Body of pancreas (tissue), 4 donors: ENCODE results near the gene LNPK. TPM values are rescaled to one million over a fixed set of nuclear protein-coding genes. Genes with fewer than 3 reads are reported as not detected.
"Not testable (repeated sequence)": the region's sequence is repeated elsewhere in the genome, so short reads cannot be mapped to it uniquely, and the experiment has no call there.

ENCODE experiments used
- ATAC-seq: fragments of 150-250 bp; one replicate; pipeline ENCODE4 v1.9.1; 2016
- DNase-seq, 4 donors: peaks; one replicate each; pipeline ENCODE4 v3.0.0-alpha.2; 2019
- H3K27ac ChIP-seq, 4 donors: fragments of 200-600 bp; sonication (generic); 1 replicate in 3 of 4; 2 replicates in 1 of 4; pipeline versions ENCODE4 v1.5.1 to v1.6.1; 2016 to 2019; ENCODE audit warnings: mild to moderate bottlenecking in 1 of 4, mixed read lengths in 1 of 4, moderate library complexity in 1 of 4
- H3K27me3 ChIP-seq, 2 donors: fragments of 200-600 bp; sonication (generic); one replicate each; pipeline ENCODE4 v1.6.0; 2016; ENCODE audit warnings: mild to moderate bottlenecking in 1 of 2
- H3K36me3 ChIP-seq, 2 donors: fragments of 200-600 bp; sonication (generic); replicated peaks in 1 of 2; 2 replicates each; pipeline ENCODE4 v1.5.1; 2016; ENCODE audit warnings: low read depth in 2 of 2; ENCODE audit not compliant: insufficient read depth in 1 of 2
- H3K4me1 ChIP-seq: fragments of 200-600 bp; sonication (generic); one replicate; pipeline ENCODE4 v1.6.0; 2016
- H3K4me3 ChIP-seq, 2 donors: fragments of 200-600 bp; sonication (generic); 1 replicate in 1 of 2; 2 replicates in 1 of 2; pipeline ENCODE4 v1.5.1; 2016 to 2019
- H3K9me3 ChIP-seq, 3 donors: fragments of 200-600 bp; sonication (generic); 1 replicate in 2 of 3; 2 replicates in 1 of 3; pipeline ENCODE4 v1.5.1; 2016
- POLR2A ChIP-seq, 3 donors: fragments of 450-650 bp; IDR thresholded peaks; one replicate each; pipeline ENCODE4 v1.6.1; 2016; ENCODE audit warnings: antibody characterized with exemption in 3 of 3, mild to moderate bottlenecking in 2 of 3
- WGBS, 2 donors: methylation state at CpG; one replicate each; pipeline ENCODE4 v1.1.5; 2017; 5-methylcytosine and 5-hydroxymethylcytosine counted together
- intact Hi-C: fragments of 100-400 bp; cut with DNase I; formaldehyde crosslinking; loops from one replicate; pipeline ENCODE4 v1.15.1; 2023
- total RNA-seq, 2 donors: library from RNA; depleted of rRNA; stranded (reverse); fragments of >200 nt; gene quantifications; one replicate each; pipeline ENCODE4 v1.1.0, GENCODE V29; 2016
- TF ChIP-seq, protein P1 (sequence below), 7 experiments: fragments of 450-650 bp in 4 of 7; fragments of 200-600 bp in 3 of 7; sonication (generic) in 3 of 7; IDR thresholded peaks; one replicate each; pipeline ENCODE4 v1.5.1; 2016 to 2019; ENCODE audit warnings: antibody characterized with exemption in 7 of 7

The LNPK gene
- total RNA-seq, 2 donors from 2014 or later, result 6.6 to 10.6 TPM

DNA sequence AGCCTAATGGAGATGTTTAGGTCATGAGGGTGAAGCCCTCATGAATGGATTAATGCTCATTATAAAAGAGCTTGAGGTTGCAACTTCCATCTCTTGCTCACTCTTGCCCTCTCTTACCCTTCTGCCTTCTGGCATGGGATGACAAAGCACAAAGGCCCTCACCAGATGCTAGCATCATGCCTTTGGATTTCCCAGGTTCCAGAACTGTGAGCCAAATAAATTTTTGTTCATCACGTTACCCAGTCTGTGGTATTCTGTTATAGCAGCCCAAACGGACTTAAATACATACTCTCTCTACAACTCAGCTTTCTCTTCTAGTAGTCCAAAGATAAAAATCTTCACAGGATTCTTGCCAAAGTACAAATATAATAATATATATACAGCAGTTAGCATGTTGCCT lies 75.8 kb downstream of the LNPK start:
- WGBS, 2 donors, result 91 to 92% methylated on average over 2 of the region's 2 CpGs
- ATAC-seq, result no peak
- DNase-seq, result no peak
- no peaks in the 10 kb centered on the region for H3K27me3 ChIP-seq
- no peaks in the 10 kb centered on the region for H3K9me3 ChIP-seq
- intact Hi-C loops, result no loop called here
- no peak overlapping the region for H3K27ac ChIP-seq
- TF ChIP-seq POLR2A (IDR thresholded peaks at IDR 0.05), result no peak
- TF ChIP-seq, protein P1, sequence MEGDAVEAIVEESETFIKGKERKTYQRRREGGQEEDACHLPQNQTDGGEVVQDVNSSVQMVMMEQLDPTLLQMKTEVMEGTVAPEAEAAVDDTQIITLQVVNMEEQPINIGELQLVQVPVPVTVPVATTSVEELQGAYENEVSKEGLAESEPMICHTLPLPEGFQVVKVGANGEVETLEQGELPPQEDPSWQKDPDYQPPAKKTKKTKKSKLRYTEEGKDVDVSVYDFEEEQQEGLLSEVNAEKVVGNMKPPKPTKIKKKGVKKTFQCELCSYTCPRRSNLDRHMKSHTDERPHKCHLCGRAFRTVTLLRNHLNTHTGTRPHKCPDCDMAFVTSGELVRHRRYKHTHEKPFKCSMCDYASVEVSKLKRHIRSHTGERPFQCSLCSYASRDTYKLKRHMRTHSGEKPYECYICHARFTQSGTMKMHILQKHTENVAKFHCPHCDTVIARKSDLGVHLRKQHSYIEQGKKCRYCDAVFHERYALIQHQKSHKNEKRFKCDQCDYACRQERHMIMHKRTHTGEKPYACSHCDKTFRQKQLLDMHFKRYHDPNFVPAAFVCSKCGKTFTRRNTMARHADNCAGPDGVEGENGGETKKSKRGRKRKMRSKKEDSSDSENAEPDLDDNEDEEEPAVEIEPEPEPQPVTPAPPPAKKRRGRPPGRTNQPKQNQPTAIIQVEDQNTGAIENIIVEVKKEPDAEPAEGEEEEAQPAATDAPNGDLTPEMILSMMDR (IDR thresholded peaks at IDR 0.05), result no peak
- H3K4me3 ChIP-seq, result no peak overlapping the region
- H3K36me3 ChIP-seq, result peaks cover 0 to 2% of the 10 kb centered on the region in 2 donors
- H3K4me1 ChIP-seq, result no peaks in the 10 kb centered on the region

GRCh38 chr2:175922160-175922559 lies 79.9 kb downstream of the LNPK start:
- intact Hi-C loops, result no loop called here
- Histone ChIP-seq H3K27ac (no peak overlapping the region), H3K4me1 (peaks cover 4% of the 10 kb centered on the region), H3K4me3 (no peak overlapping the region), H3K36me3 (no peaks in the 10 kb centered on the region), H3K9me3 (no peaks in the 10 kb centered on the region), H3K27me3 (no peaks in the 10 kb centered on the region)
- TF ChIP-seq, protein P1 (IDR thresholded peaks at IDR 0.05), result no peak
- no peak for TF ChIP-seq POLR2A (IDR thresholded peaks at IDR 0.05)
- DNase-seq (no peak), ATAC-seq (no peak)
- 95 to 96% methylated on average over 2 of the region's 2 CpGs for WGBS, 2 donors

GRCh38 chr2:175918935-175919334 lies 83.1 kb downstream of the LNPK start:
- 64 to 81% methylated on average over 3 of the region's 3 CpGs for WGBS, 2 donors
- no peak for DNase-seq
- peaks cover 4% of the 10 kb centered on the region for H3K4me1 ChIP-seq
- H3K4me3 ChIP-seq, result no peak overlapping the region
- ATAC-seq, result no peak
- H3K27ac ChIP-seq, result no peak overlapping the region
- H3K36me3 ChIP-seq, result no peaks in the 10 kb centered on the region
- H3K27me3 ChIP-seq, result peaks cover 0 to 3% of the 10 kb centered on the region in 2 donors
- intact Hi-C loops, result no loop called here
- TF ChIP-seq POLR2A (IDR thresholded peaks at IDR 0.05), result no peak
- TF ChIP-seq, protein P1 (IDR thresholded peaks at IDR 0.05), result no peak
- no peaks in the 10 kb centered on the region for H3K9me3 ChIP-seq

DNA sequence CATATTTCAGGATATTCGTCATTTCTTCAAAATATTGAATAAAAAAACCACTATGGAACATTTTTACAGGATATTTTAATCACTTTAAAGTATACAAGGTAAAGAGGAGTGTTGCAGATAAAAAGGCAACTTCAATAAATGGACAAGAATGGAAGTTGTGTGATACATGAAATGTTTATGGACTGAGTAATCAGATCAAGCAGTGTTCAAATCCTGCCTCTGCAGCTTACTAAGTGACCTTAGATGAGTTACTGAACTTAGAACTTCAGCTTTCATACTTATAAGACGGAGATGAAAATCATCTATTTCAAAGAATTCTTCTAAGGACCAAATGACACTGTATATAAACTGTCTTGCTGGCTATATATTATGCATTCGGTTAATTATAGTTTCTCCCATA lies 87.2 kb downstream of the LNPK start:
- Histone ChIP-seq H3K27me3 (peaks cover 0 to 3% of the 10 kb centered on the region in 2 donors), H3K4me1 (peaks cover 4% of the 10 kb centered on the region), H3K27ac (no peak overlapping the region), H3K4me3 (no peak overlapping the region), H3K9me3 (no peaks in the 10 kb centered on the region), H3K36me3 (no peaks in the 10 kb centered on the region)
- intact Hi-C loops, result no loop called here
- DNase-seq (no peak), ATAC-seq (no peak)
- 85 to 87% methylated on average over 3 of the region's 3 CpGs for WGBS, 2 donors
- TF ChIP-seq, protein P1 (IDR thresholded peaks at IDR 0.05), result no peak
- no peak for TF ChIP-seq POLR2A (IDR thresholded peaks at IDR 0.05)

GRCh38 chr2:175913849-175914743 lies 88.0 kb downstream of the LNPK start:
- H3K27ac ChIP-seq, H3K9me3 ChIP-seq, ATAC-seq, H3K36me3 ChIP-seq, H3K27me3 ChIP-seq, DNase-seq, H3K4me1 ChIP-seq, H3K4me3 ChIP-seq, intact Hi-C loops: not testable (repeated sequence)
- WGBS, 2 donors, result 40 to 62% methylated on average over 2 to 11 of the region's 12 CpGs

GRCh38 chr2:175913267-175913666 lies 88.8 kb downstream of the LNPK start:
- H3K36me3 ChIP-seq, H3K4me1 ChIP-seq, H3K27ac ChIP-seq, H3K4me3 ChIP-seq, intact Hi-C loops, H3K9me3 ChIP-seq, DNase-seq, H3K27me3 ChIP-seq, ATAC-seq: not testable (repeated sequence)
- WGBS, 2 donors, result 57 to 72% methylated on average over 2 of the region's 2 CpGs
